Mesodermal cell (in vitro differentiated cells): ENCODE data around the gene AP4E1.
A peak's percentile ranks its signal among the peaks of the same experiment; 100 is the strongest.
"Not testable (repeated sequence)": the region's sequence is repeated elsewhere in the genome, so short reads cannot be mapped to it uniquely, and the experiment has no call there.

ENCODE experiments used
- H3K27ac ChIP-seq: 2 replicates; pipeline ENCODE4 v1.7.0; 2013; ENCODE audit warnings: mild to moderate bottlenecking, low read depth, low read length, moderate library complexity; ENCODE audit not compliant: severe bottlenecking
- H3K36me3 ChIP-seq: 2 replicates; pipeline ENCODE4 v1.7.1; 2013; ENCODE audit warnings: mild to moderate bottlenecking, low read length, moderate library complexity; ENCODE audit not compliant: control insufficient read depth, insufficient read depth
- H3K4me1 ChIP-seq: one replicate; pipeline ENCODE4 v1.7.1; 2013; ENCODE audit warnings: mild to moderate bottlenecking, low read length; ENCODE audit not compliant: insufficient read depth, control insufficient read depth, poor library complexity, severe bottlenecking
- H3K4me3 ChIP-seq: 2 replicates; pipeline ENCODE4 v1.7.0; 2013; ENCODE audit warnings: low read length, control low read depth, mild to moderate bottlenecking; ENCODE audit not compliant: insufficient read depth, poor library complexity, severe bottlenecking; ENCODE audit errors: extremely low read depth
- H3K9me3 ChIP-seq: 2 replicates; pipeline ENCODE4 v1.7.1; 2013; ENCODE audit warnings: mild to moderate bottlenecking, low read length, moderate library complexity; ENCODE audit not compliant: control insufficient read depth
- WGBS, 2 experiments: methylation state at CpG; one replicate each; pipeline ENCODE4 v1.1.5; 2013; ENCODE audit warnings: missing lambda C conversion rate in 2 of 2; ENCODE audit not compliant: insufficient coverage in 2 of 2; 5-methylcytosine and 5-hydroxymethylcytosine counted together

Gene AP4E1

GRCh38 chr15:50889589-50889988, 18.9 kb upstream of the AP4E1 start:
- Histone ChIP-seq H3K4me1 (no peaks in the 10 kb centered on the region), H3K36me3 (no peaks in the 10 kb centered on the region), H3K27ac (no peak overlapping the region), H3K9me3 (peaks cover 11% of the 10 kb centered on the region), H3K4me3 (no peak overlapping the region)
- WGBS, 2 experiments: 77 to 98% methylated on average over 3 to 9 of the region's 9 CpGs

DNA sequence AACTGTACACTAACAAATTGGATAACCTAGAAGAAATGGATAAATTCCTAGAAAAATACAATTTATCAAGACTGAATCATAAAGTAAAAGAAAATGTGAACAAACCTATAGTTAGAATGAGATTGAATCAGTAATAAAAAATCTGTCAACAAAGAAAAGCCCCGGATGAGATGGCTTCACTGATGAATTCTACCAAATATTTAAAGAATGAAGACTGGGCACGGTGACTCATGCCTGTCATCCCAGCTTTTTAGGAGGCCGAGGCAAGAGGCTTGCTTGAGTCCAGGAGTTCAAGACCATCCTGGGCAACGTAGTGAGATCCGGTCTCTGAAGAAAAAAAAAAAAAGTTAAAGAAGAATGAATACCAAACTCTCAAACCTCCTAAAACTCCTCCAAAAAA, 17.7 kb upstream of the AP4E1 start:
- H3K9me3 ChIP-seq: peaks cover 15% of the 10 kb centered on the region
- no peak overlapping the region for H3K27ac ChIP-seq
- H3K4me1 ChIP-seq: no peaks in the 10 kb centered on the region
- no peak overlapping the region for H3K4me3 ChIP-seq
- 94 to 100% methylated on average over 2 of the region's 5 CpGs for WGBS, 2 experiments
- H3K36me3 ChIP-seq: no peaks in the 10 kb centered on the region

DNA sequence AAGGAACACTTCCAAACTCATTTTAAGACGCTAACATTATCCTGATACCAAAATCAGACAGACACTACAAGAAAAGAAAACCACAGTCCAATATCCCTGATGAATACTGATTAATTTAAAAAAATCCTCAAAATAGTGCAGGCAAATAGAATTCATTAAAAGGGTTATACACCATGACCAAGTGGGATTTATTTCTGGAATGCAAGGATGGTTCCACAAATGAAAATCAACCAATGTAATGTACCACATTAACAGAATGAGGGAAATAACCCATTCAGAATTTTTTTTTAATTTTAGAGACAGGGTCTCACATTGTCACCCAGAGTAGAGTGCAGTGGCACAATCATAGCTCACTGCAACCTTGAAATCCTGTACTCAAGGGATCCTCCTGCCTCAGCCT, 17.3 kb upstream of the AP4E1 start:
- Histone ChIP-seq H3K9me3 (peaks cover 15% of the 10 kb centered on the region), H3K4me3 (no peak overlapping the region), H3K27ac (no peak overlapping the region), H3K36me3 (no peaks in the 10 kb centered on the region), H3K4me1 (no peaks in the 10 kb centered on the region)
- no CpG with 5 or more reads among the region's 1 CpG for WGBS, 2 experiments

DNA sequence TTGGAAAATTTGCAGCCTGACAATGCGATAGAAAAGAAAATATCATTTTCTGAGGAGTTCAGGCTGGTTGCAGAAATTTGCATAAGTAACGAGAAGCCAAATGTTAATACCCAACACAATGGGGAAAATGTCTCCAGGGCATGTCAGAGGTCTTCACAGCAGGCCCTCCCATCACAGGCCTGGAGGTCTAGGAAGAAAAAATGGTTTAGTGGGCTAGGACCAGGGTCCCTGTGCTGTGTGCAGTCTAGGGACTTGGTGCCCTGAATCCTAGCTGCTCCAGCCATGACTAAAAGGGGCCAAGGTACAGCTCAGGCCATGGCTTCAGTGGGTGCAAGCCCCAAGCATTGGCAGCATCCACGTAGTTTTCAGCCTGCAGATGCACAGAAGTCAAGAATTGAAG, 14.5 kb upstream of the AP4E1 start:
- no peak overlapping the region for H3K27ac ChIP-seq
- WGBS, 2 experiments: 81 to 82% methylated on average over 3 of the region's 3 CpGs
- no peaks in the 10 kb centered on the region for H3K4me1 ChIP-seq
- peaks cover 15% of the 10 kb centered on the region for H3K9me3 ChIP-seq
- H3K36me3 ChIP-seq: no peaks in the 10 kb centered on the region
- H3K4me3 ChIP-seq: no peak overlapping the region

- not testable (repeated sequence) for H3K9me3 ChIP-seq, H3K27ac ChIP-seq, H3K4me3 ChIP-seq, H3K36me3 ChIP-seq, H3K4me1 ChIP-seq
- 95% methylated on average over 4 to 7 of the region's 8 CpGs for WGBS, 2 experiments
Observed at GRCh38 chr15:50901390-50901789, 7.1 kb upstream of the AP4E1 start.

DNA sequence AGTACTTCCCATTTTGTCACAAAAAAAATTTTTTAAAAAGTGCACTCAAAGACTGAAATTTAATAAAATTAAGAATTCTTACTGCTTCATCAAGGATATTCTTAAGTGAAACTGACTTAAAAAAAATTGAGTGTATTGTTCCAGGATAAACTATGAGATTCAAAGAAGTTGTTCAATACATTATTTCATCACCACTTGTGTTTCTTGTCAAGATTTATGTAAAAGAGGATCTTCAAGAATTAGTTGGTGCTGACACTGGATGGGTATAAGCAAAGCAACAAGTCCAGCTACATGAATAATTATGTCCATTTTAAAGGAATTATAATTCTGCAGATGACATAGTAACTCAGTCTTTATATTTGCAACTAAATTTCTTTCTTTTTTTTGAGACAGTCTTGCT, 4.3 kb upstream of the AP4E1 start:
- Histone ChIP-seq H3K27ac (no peak overlapping the region), H3K9me3 (no peaks in the 10 kb centered on the region), H3K4me1 (no peaks in the 10 kb centered on the region), H3K36me3 (no peaks in the 10 kb centered on the region), H3K4me3 (no peak overlapping the region)

- no peaks in the 10 kb centered on the region for H3K4me1 ChIP-seq
- H3K27ac ChIP-seq: no peak overlapping the region
- no peaks in the 10 kb centered on the region for H3K9me3 ChIP-seq
- 100% methylated on average over 1 to 2 of the region's 4 CpGs for WGBS, 2 experiments
- H3K4me3 ChIP-seq: no peak overlapping the region
- H3K36me3 ChIP-seq: no peaks in the 10 kb centered on the region
Observed at GRCh38 chr15:50905055-50905454, 3.4 kb upstream of the AP4E1 start.

DNA sequence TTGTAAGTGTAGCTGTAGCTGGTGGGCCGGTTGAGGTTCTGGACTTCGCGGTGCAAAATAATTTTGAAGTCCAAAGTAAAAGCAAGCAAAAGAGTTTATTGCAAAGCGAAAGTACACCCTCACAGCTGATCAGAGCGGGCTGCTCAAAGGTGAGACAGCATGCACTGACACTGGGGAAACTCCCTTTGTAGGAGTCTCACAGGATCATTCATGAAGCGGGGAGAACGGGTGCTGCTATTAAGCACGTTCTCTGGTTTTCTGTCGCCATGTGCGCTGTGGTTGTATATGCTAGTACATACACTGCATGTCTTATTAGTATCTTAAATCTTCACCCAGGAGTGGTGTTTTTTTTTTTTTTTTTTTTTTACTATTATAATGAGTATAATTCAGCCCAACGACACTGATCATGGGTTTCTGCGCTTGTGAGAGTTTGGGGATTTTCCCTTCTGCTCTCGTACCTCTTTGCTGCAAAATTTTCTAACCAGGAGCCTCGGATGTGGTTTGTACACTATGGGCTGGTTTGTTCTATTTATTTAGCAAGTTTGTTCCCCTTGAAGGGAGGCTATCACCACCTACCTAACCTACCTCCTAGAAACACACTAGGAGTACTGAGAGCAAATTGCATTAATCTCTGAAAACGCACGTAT, 1.4 kb upstream of the AP4E1 start:
- Histone ChIP-seq H3K4me3 (peak overlapping the region; percentile 94), H3K9me3 (no peaks in the 10 kb centered on the region), H3K27ac (no peak overlapping the region), H3K4me1 (peaks cover 10% of the 10 kb centered on the region), H3K36me3 (peaks cover 2% of the 10 kb centered on the region)
- 80 to 84% methylated on average over 7 of the region's 16 CpGs for WGBS, 2 experiments

GRCh38 chr15:50907601-50908208, 778 bp upstream of the AP4E1 start:
- WGBS, 2 experiments: 5 to 7% methylated on average over 21 to 29 of the region's 31 CpGs

GRCh38 chr15:50909010-50909317, 481 bp downstream of the AP4E1 start:
- H3K4me1 ChIP-seq: peaks cover 12% of the 10 kb centered on the region
- H3K27ac ChIP-seq: peak overlapping the region; percentile 67
- WGBS, 2 experiments: 0 to 3% methylated on average over 7 to 9 of the region's 11 CpGs

More at GRCh38 chr15:50907601-50908208, 778 bp upstream of the AP4E1 start:
- peak overlapping the region; percentile 69 for H3K27ac ChIP-seq
- no peaks in the 10 kb centered on the region for H3K9me3 ChIP-seq
- H3K4me1 ChIP-seq: peaks cover 12% of the 10 kb centered on the region
- H3K36me3 ChIP-seq: peaks cover 8% of the 10 kb centered on the region
- peak overlapping the region; percentile 94 for H3K4me3 ChIP-seq

GRCh38 chr15:50910426-50910795, 1.9 kb downstream of the AP4E1 start:
- Histone ChIP-seq H3K27ac (peak overlapping the region; percentile 81), H3K36me3 (peaks cover 18% of the 10 kb centered on the region), H3K4me3 (peak overlapping the region; percentile 12), H3K4me1 (peaks cover 12% of the 10 kb centered on the region)
- 93 to 94% methylated on average over 2 of the region's 3 CpGs for WGBS, 2 experiments
- H3K9me3 ChIP-seq: not testable (repeated sequence)

More at GRCh38 chr15:50909010-50909317, 481 bp downstream of the AP4E1 start:
- H3K9me3 ChIP-seq: no peaks in the 10 kb centered on the region
- peaks cover 17% of the 10 kb centered on the region for H3K36me3 ChIP-seq
- peak overlapping the region; percentile 94 for H3K4me3 ChIP-seq
